ENCODE measurements around the gene ARL5C.
"Not testable (repeated sequence)": the region's sequence is repeated elsewhere in the genome, so short reads cannot be mapped to it uniquely, and the experiment has no call there.

The ARL5C gene

GRCh38 chr17:39139161-39139511, 26.8 kb downstream of the ARL5C start:
- no peak for DNase-seq

- DNase-seq = no peak
Measured at GRCh38 chr17:39138431-39139160, 27.4 kb downstream of the ARL5C start.

- DNase-seq = no peak
Measured at GRCh38 chr17:39134878-39135277, 31.1 kb downstream of the ARL5C start.

- DNase-seq = no peak
Measured at GRCh38 chr17:39132192-39132610, 33.8 kb downstream of the ARL5C start.

- no peak for DNase-seq
Measured at GRCh38 chr17:39131616-39132015, 34.3 kb downstream of the ARL5C start.

GRCh38 chr17:39130205-39130604, 35.8 kb downstream of the ARL5C start:
- no peak for DNase-seq

GRCh38 chr17:39129544-39129943, 36.4 kb downstream of the ARL5C start:
- not testable (repeated sequence) for DNase-seq

GRCh38 chr17:39126436-39126835, 39.5 kb downstream of the ARL5C start:
- no peak for DNase-seq

GRCh38 chr17:39125143-39125875, 40.7 kb downstream of the ARL5C start:
- no peak for DNase-seq

- DNase-seq = no peak
Measured at GRCh38 chr17:39123627-39124026, 42.3 kb downstream of the ARL5C start.

- no peak for DNase-seq
Measured at GRCh38 chr17:39122991-39123390, 43.0 kb downstream of the ARL5C start.

GRCh38 chr17:39121919-39122318, 44.0 kb downstream of the ARL5C start:
- DNase-seq = not testable (repeated sequence)

- no peak for DNase-seq
Measured at GRCh38 chr17:39118674-39119419, 47.1 kb downstream of the ARL5C start.

GRCh38 chr17:39116224-39116623, 49.7 kb downstream of the ARL5C start:
- no peak for DNase-seq

- DNase-seq = no peak
Measured at GRCh38 chr17:39115135-39115534, 50.8 kb downstream of the ARL5C start.

GRCh38 chr17:39114723-39115122, 51.2 kb downstream of the ARL5C start:
- no peak for DNase-seq

- DNase-seq = no peak
Measured at GRCh38 chr17:39113871-39114270, 52.1 kb downstream of the ARL5C start.

GRCh38 chr17:39110435-39111136, 55.4 kb downstream of the ARL5C start:
- no peak for DNase-seq

- no peak for DNase-seq
Measured at GRCh38 chr17:39108461-39109375, 57.2 kb downstream of the ARL5C start.

GRCh38 chr17:39107973-39108372, 58.0 kb downstream of the ARL5C start:
- DNase-seq = no peak

GRCh38 chr17:39107155-39107554, 58.8 kb downstream of the ARL5C start:
- no peak for DNase-seq

Data from CD4-positive, alpha-beta T cell treated with Interleukin-17A for 4 hours (primary cell).